GM21528 (cell line): ENCODE data around the gene LAMB3.

Experiments
- ATAC-seq: cut with Tn5 transposase; IDR thresholded peaks from one replicate; pipeline ENCODE4 v1.9.1; 2021; ENCODE audit warnings: mild to moderate bottlenecking, moderate library complexity; ENCODE audit not compliant: unreplicated experiment, low FRiP score

LAMB3 gene

GRCh38 chr1:209635850-209636249 is 16.4 kb downstream of the LAMB3 start:
- no peak for ATAC-seq

- no peak for ATAC-seq
Measured at GRCh38 chr1:209634005-209634737, 18.1 kb downstream of the LAMB3 start.

GRCh38 chr1:209633335-209633997 is 18.8 kb downstream of the LAMB3 start:
- no peak for ATAC-seq

GRCh38 chr1:209630383-209631225 is 21.6 kb downstream of the LAMB3 start:
- ATAC-seq: no peak

- ATAC-seq: no peak
Measured at GRCh38 chr1:209629621-209630382, 22.4 kb downstream of the LAMB3 start.

- no peak for ATAC-seq
Measured at GRCh38 chr1:209628618-209629299, 23.5 kb downstream of the LAMB3 start.

GRCh38 chr1:209627732-209628196 is 24.5 kb downstream of the LAMB3 start:
- peak; percentile 78 for ATAC-seq

- peak; percentile 23 for ATAC-seq
Measured at GRCh38 chr1:209627027-209627731, 25.0 kb downstream of the LAMB3 start.

- ATAC-seq: no peak
Measured at GRCh38 chr1:209626346-209627026, 25.7 kb downstream of the LAMB3 start.

- ATAC-seq: no peak
Measured at GRCh38 chr1:209625791-209626285, 26.4 kb downstream of the LAMB3 start.

GRCh38 chr1:209624558-209625549 is 27.4 kb downstream of the LAMB3 start:
- no peak for ATAC-seq

GRCh38 chr1:209622841-209623829 is 29.1 kb downstream of the LAMB3 start:
- no peak for ATAC-seq

- no peak for ATAC-seq
Measured at GRCh38 chr1:209621741-209622655, 30.2 kb downstream of the LAMB3 start.

GRCh38 chr1:209621286-209621685 is 30.9 kb downstream of the LAMB3 start:
- no peak for ATAC-seq

- no peak for ATAC-seq
Measured at GRCh38 chr1:209620487-209620884, 31.7 kb downstream of the LAMB3 start.
